Fibroblast of mammary gland (primary cell): ENCODE results near the gene STT3B.

Experiments
- DNase-seq: peaks from one replicate; pipeline ENCODE4 v3.0.0-alpha.2; 2010; ENCODE audit warnings: low read depth
- H3K4me3 ChIP-seq: 2 replicates; pipeline ENCODE4 v1.5.1; 2011; ENCODE audit warnings: low read depth, mild to moderate bottlenecking, low read length, moderate library complexity; ENCODE audit not compliant: control insufficient read depth
- CTCF ChIP-seq: conservative IDR thresholded peaks from 2 replicates; pipeline ENCODE4 v1.5.1; 2011; ENCODE audit warnings: low read depth, low read length, inconsistent platforms; ENCODE audit not compliant: control insufficient read depth, insufficient read depth

STT3B gene

GRCh38 chr3:31568649-31569048, 35.9 kb downstream of the STT3B start:
- DNase-seq: no peak
- no peak overlapping the region for H3K4me3 ChIP-seq
- TF ChIP-seq CTCF: no peak

- no peak for TF ChIP-seq CTCF
- no peak overlapping the region for H3K4me3 ChIP-seq
- no peak for DNase-seq
Observed at GRCh38 chr3:31571325-31571724, 38.6 kb downstream of the STT3B start.

GRCh38 chr3:31572236-31573004, 39.7 kb downstream of the STT3B start:
- DNase-seq: no peak
- H3K4me3 ChIP-seq: no peak overlapping the region
- no peak for TF ChIP-seq CTCF

- TF ChIP-seq CTCF: no peak
- no peak overlapping the region for H3K4me3 ChIP-seq
- no peak for DNase-seq
Observed at GRCh38 chr3:31573036-31573779, 40.5 kb downstream of the STT3B start.

GRCh38 chr3:31575448-31575847, 42.7 kb downstream of the STT3B start:
- TF ChIP-seq CTCF: no peak
- no peak for DNase-seq
- H3K4me3 ChIP-seq: no peak overlapping the region

- no peak overlapping the region for H3K4me3 ChIP-seq
- no peak for DNase-seq
- no peak for TF ChIP-seq CTCF
Observed at GRCh38 chr3:31576521-31576920, 43.8 kb downstream of the STT3B start.
